HG03103 (cell line): Measurements from ENCODE around the gene KICS2.

Experiments used
- ATAC-seq: cut with Tn5 transposase; IDR thresholded peaks from one replicate; pipeline ENCODE4 v1.9.1; 2021; ENCODE audit warnings: low read depth; ENCODE audit not compliant: unreplicated experiment

KICS2 gene

DNA sequence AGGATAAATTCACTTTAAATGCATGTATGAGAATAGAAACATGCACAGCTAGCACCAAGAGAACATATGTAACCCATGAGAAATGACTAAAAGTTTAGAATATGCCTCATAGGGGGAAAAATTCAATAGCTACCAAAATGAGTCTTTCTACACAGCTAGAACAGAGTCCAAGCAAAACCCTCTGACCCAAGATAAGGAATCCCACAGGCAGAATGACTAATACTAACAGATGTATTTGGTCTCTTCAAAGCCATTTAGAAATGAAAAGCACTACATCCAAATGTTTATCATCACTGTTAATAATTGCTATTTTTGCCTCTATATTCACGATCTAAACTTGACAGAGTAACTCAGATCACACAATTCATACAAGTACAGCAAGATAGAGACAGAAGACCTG, 44.0 kb downstream of the KICS2 start:
- ATAC-seq, result no peak

DNA sequence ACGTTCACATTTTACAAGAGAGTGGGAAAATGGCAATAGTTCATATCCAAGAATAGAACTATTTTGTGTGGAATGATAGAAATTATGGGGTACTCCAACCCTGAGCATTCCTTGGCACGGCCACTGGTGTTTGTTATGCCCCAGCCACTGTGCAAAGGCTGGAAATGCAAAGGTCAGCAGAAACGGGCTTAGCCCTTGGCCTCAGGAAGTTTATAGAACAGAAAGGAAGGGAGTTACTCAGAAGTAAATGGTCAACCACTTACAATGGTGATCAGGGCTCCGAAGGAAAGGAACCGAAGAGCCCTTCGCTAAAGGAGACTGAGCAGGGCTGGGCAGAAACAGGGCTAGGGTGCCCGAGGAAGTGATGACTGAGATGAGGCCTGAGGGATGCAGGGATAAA, 45.1 kb downstream of the KICS2 start:
- no peak for ATAC-seq

- ATAC-seq, result no peak
Measured at GRCh38 chr12:64175254-64175945, 46.7 kb downstream of the KICS2 start.

GRCh38 chr12:64173456-64173855, 48.6 kb downstream of the KICS2 start:
- ATAC-seq, result no peak
